ENCODE measurements around the gene BUB1B.
"Not testable (repeated sequence)": the region's sequence is repeated elsewhere in the genome, so short reads cannot be mapped to it uniquely, and the experiment has no call there.

The BUB1B gene

GRCh38 chr15:40130118-40130517, 30.8 kb upstream of the BUB1B start:
- no peak overlapping the region for H3K4me3 ChIP-seq (replicated peaks; ENCODE audit: low read depth, low read length)
- no peak for DNase-seq (ENCODE audit: extremely low read depth, low read depth)
- no peak for TF ChIP-seq CTCF (IDR thresholded peaks at IDR 0.05; ENCODE audit: low read depth, low read length, missing control alignments)

- no peak overlapping the region for H3K4me3 ChIP-seq (replicated peaks; ENCODE audit: low read depth, low read length)
- TF ChIP-seq CTCF (IDR thresholded peaks at IDR 0.05; ENCODE audit: low read depth, low read length, missing control alignments) = no peak
- no peak for DNase-seq (ENCODE audit: extremely low read depth, low read depth)
These were observed 29.9 kb upstream of the BUB1B start for GRCh38 chr15:40130799-40131502.

- no peak for DNase-seq (ENCODE audit: extremely low read depth, low read depth)
- no peak for TF ChIP-seq CTCF (IDR thresholded peaks at IDR 0.05; ENCODE audit: low read depth, low read length, missing control alignments)
- no peak overlapping the region for H3K4me3 ChIP-seq (replicated peaks; ENCODE audit: low read depth, low read length)
These were observed 27.3 kb upstream of the BUB1B start for GRCh38 chr15:40133544-40133943.

- no peak for TF ChIP-seq CTCF (IDR thresholded peaks at IDR 0.05; ENCODE audit: low read depth, low read length, missing control alignments)
- H3K4me3 ChIP-seq (replicated peaks; ENCODE audit: low read depth, low read length) = no peak overlapping the region
- no peak for DNase-seq (ENCODE audit: extremely low read depth, low read depth)
These were observed 26.0 kb upstream of the BUB1B start for GRCh38 chr15:40134885-40135284.

GRCh38 chr15:40135846-40136450, 24.9 kb upstream of the BUB1B start:
- H3K4me3 ChIP-seq (replicated peaks; ENCODE audit: low read depth, low read length); DNase-seq (ENCODE audit: extremely low read depth, low read depth): not testable (repeated sequence)

- no peak overlapping the region for H3K4me3 ChIP-seq (replicated peaks; ENCODE audit: low read depth, low read length)
- no peak for DNase-seq (ENCODE audit: extremely low read depth, low read depth)
- TF ChIP-seq CTCF (IDR thresholded peaks at IDR 0.05; ENCODE audit: low read depth, low read length, missing control alignments) = no peak
These were observed 24.2 kb upstream of the BUB1B start for GRCh38 chr15:40136470-40137302.

All from HFF-Myc (cell line).